Measurements from ENCODE around the gene TOR3A.
"Not testable (repeated sequence)": the region's sequence is repeated elsewhere in the genome, so short reads cannot be mapped to it uniquely, and the experiment has no call there.

The TOR3A gene, protein sequence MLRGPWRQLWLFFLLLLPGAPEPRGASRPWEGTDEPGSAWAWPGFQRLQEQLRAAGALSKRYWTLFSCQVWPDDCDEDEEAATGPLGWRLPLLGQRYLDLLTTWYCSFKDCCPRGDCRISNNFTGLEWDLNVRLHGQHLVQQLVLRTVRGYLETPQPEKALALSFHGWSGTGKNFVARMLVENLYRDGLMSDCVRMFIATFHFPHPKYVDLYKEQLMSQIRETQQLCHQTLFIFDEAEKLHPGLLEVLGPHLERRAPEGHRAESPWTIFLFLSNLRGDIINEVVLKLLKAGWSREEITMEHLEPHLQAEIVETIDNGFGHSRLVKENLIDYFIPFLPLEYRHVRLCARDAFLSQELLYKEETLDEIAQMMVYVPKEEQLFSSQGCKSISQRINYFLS

DNA sequence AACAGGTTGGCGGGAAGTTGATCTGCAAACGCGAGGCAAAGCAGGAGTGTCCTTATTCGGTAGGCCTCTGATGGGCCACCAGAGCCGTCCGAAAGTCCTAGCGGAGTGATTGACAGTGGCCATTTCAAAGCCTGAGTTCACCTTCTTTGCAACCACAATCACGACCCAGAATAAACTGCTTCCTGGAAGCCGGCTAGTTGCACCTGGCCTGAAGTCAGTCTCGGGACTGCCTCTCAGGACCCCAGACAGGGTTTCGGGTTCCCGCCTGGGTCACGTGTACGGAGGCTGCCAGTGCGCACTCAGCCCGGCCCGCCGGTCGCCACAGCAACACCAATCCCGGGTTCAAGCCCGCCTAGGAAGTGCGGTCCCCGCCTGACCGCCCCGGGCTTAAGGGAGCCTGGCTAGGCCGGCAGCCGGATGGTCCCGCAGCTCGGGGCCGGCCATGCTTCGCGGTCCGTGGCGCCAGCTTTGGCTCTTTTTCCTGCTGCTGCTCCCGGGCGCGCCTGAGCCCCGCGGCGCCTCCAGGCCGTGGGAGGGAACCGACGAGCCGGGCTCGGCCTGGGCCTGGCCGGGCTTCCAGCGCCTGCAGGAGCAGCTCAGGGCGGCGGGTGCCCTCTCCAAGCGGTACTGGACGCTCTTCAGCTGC lies at the start of gene TOR3A:
Gene TOR3A, plus strand, starts transcription at position 384 of the 646 bp plus-strand sequence. Its CDS starts 59 bp downstream, at position 443.
- H3K4me3 ChIP-seq (ENCODE audit: low read depth, low read length), result peak within 1 kb of the TSS; percentile 92
- TF ChIP-seq, protein P1, sequence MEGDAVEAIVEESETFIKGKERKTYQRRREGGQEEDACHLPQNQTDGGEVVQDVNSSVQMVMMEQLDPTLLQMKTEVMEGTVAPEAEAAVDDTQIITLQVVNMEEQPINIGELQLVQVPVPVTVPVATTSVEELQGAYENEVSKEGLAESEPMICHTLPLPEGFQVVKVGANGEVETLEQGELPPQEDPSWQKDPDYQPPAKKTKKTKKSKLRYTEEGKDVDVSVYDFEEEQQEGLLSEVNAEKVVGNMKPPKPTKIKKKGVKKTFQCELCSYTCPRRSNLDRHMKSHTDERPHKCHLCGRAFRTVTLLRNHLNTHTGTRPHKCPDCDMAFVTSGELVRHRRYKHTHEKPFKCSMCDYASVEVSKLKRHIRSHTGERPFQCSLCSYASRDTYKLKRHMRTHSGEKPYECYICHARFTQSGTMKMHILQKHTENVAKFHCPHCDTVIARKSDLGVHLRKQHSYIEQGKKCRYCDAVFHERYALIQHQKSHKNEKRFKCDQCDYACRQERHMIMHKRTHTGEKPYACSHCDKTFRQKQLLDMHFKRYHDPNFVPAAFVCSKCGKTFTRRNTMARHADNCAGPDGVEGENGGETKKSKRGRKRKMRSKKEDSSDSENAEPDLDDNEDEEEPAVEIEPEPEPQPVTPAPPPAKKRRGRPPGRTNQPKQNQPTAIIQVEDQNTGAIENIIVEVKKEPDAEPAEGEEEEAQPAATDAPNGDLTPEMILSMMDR (IDR thresholded peaks at IDR 0.05; ENCODE audit: low read depth, low read length, missing control alignments), result no peak
- DNase-seq (ENCODE audit: low read depth), result peak; percentile 92

DNA sequence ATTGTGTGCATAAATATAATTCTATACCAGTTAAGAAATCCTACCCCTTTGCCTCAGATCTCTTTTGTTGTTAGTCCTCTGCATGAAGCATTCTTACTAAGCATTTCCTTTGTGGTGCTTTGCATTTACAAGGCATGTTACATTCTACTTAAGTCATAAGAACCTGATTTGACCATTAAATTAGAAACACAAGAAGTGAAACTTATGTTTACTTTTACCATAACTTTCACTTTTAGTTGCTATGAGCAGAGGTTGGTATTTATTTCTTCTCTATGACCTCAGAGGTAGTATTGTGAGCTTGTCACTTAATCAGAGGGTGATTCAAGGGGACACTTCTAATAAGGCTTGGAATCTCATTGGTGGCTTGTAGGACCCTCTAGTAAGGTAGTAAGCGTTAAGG lies 47.1 kb upstream of the TOR3A start:
- H3K4me3 ChIP-seq (ENCODE audit: low read depth, low read length), result no peak overlapping the region
- peak; percentile 75 for DNase-seq (ENCODE audit: low read depth)
- TF ChIP-seq, protein P1 (IDR thresholded peaks at IDR 0.05; ENCODE audit: low read depth, low read length, missing control alignments), result no peak

DNA sequence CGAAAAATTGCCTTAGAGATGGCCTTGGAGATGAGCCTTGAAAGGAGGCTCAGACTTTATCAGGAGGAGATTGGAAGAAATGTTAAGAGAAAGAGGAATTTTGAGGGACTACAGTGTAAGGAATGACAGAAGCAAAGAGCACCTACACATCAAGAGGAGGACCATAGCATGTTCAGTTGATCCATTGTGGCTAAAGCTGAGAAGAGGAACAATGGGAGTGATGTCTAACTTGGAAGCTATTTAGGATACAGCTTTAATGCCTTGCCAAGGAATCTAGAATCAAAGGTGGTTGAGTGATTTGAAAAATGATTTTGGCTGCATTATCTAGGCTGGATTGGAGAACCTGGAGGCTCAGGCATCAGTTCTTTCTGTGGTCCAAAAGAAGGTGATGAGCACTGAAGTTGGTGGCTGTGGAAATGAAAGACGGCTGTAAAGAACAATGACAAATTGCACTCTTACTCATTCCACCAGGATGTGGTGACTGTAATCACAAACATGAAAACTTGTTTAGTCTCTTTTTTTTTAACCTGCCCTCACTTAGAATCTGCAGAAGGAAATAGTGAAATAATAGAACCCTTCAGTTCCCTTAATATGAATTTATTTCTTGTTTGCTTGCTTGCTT lies 44.9 kb upstream of the TOR3A start:
- no peak overlapping the region for H3K4me3 ChIP-seq (ENCODE audit: low read depth, low read length)
- DNase-seq (ENCODE audit: low read depth), result no peak
- TF ChIP-seq, protein P1 (IDR thresholded peaks at IDR 0.05; ENCODE audit: low read depth, low read length, missing control alignments), result no peak

DNA sequence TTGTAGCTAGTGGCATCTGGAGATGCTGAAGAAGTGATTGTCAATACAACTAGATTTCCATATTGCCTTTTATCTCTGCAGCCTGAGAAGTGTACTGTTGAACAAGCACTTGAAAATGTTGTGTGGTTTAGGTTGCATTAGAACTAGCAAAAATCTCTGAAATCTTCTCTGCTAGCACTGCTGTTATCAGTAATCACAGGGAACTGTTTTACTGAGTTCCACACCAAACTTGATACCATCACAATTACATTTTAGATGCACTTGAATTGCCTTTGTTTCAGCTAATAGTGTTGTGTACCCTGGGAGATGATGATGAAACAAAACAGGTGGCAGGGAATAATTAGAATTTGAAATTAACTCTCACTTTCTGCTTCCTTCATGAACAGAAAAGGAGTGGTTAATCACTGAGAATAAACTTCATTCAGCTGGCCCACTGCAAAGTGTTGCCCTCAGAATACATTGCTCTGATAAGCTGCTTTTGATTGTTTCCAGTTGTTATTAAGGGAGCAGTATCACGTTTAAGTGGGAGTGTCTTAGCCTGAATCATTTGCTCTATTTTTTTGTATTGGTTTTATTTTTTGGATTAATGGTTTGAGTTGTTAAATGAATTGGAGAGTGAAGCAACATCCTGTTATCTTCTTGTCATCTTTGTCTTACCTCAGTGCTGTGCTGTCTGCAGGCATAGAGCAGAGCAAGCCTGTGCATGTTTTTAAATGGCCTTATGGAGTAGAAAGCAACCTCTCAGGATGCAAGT lies 43.2 kb upstream of the TOR3A start:
- no peak for DNase-seq (ENCODE audit: low read depth)
- TF ChIP-seq, protein P1 (IDR thresholded peaks at IDR 0.05; ENCODE audit: low read depth, low read length, missing control alignments), result no peak
- no peak overlapping the region for H3K4me3 ChIP-seq (ENCODE audit: low read depth, low read length)

DNA sequence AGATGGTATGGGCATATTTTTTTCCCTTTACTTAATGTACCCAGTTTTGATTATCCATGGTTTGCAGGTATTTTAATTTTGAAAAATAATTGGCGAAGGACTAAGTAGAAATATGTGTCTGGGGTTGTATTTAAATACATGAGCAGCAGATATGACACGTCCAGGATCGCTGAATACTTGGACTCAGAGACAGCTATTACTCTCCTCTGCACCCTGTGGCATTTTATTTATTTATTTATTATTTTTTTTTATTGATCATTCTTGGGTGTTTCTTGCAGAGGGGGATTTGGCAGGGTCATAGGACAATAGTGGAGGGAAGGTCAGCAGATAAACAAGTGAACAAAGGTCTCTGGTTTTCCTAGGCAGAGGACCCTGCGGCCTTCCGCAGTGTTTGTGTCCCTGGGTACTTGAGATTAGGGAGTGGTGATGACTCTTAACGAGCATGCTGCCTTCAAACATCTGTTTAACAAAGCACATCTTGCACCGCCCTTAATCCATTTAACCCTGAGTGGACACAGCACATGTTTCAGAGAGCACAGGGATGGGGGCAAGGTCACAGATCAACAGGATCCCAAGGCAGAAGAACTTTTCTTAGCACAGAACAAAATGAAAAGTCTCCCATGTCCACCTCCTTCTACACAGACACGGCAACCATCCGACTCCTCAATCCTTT lies 42.2 kb upstream of the TOR3A start:
- not testable (repeated sequence) for DNase-seq (ENCODE audit: low read depth); H3K4me3 ChIP-seq (ENCODE audit: low read depth, low read length)

DNA sequence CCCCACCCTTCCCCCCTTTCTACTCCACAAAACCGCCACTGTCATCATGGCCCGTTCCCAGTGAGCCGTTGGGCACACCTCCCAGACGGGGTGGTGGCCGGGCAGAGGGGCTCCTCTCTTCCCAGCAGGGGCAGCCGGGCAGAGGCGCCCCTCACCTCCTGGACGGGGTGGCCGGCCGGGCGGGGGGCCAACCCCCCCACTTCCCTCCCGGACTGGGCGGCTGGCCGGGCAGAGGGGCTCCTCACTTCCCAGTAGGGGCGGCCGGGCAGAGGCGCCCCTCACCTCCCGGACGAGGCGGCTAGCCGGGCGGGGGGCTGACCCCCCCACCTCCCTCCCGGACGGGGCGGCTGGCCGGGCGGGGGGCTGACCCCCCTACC lies 41.7 kb upstream of the TOR3A start:
- not testable (repeated sequence) for H3K4me3 ChIP-seq (ENCODE audit: low read depth, low read length); DNase-seq (ENCODE audit: low read depth)

DNA sequence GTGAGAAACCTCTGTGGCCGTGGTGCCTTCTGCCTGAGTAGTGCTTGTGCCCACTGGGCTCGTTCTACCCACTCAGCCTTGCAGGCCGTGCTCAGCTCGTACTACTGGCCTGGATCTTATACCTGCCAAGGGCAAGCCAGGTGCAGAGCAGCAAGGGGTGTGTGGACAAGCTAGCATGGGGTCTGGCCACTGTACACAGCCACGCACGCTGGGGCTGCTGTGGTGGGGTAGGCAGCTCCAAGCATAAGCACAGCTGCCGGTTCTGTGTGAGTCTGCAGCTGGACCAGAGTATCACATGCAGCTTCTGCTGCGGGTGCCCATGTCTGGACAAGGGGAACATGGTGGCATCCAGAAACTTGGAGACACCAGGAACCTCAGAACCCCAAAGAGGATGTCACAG lies 39.8 kb upstream of the TOR3A start:
- TF ChIP-seq, protein P1 (IDR thresholded peaks at IDR 0.05; ENCODE audit: low read depth, low read length, missing control alignments), result no peak
- H3K4me3 ChIP-seq (ENCODE audit: low read depth, low read length), result no peak overlapping the region
- no peak for DNase-seq (ENCODE audit: low read depth)

All from GM12864 (cell line).